ENCODE results near the gene PDE10A. TPM values are rescaled to one million over a fixed set of nuclear protein-coding genes. Genes with fewer than 3 reads are reported as not detected.

PDE10A gene
- total RNA-seq (2011; cell fraction: chromatin; rRNA removed; ENCODE audit: low replicate concordance): not detected in 2 replicates
- total RNA-seq (2011; cell fraction: nucleolus; rRNA removed): not detected in 2 replicates
- total RNA-seq (2011; cell fraction: nucleoplasm; rRNA removed): not detected in 2 replicates
- total RNA-seq (2014; rRNA removed) (not detected in 2 replicates), total RNA-seq (2014; rRNA removed; fragmentation: Illumina TruSeq; extraction: Trizol) (not detected in 2 replicates), total RNA-seq (2015; rRNA removed; fragmentation: Illumina TruSeq; extraction: Trizol) (not detected in 2 replicates), total RNA-seq (2021) (0.04 and 0.13 TPM in 2 replicates), polyA plus RNA-seq (2011; rRNA removed) (not detected in 2 replicates), polyA plus RNA-seq (2014; fragmentation: Illumina TruSeq; extraction: Trizol) (not detected in 2 replicates), polyA plus RNA-seq (2014; fragmentation: Nextera tagmentation; extraction: Ambion mirVana) (not detected), polyA plus RNA-seq (2014; rRNA removed) (not detected in 2 replicates), polyA minus RNA-seq (2011; rRNA and poly(A)+ RNA removed) (not detected in 2 replicates), Bru-seq, nascent RNA (percentile 11 among the genes with signal in this experiment), BruChase-seq, experiment 1, labeled RNA remaining after a 2-hour chase (percentile 12 among the genes with signal in this experiment), BruChase-seq, experiment 2, labeled RNA remaining after a 6-hour chase (percentile 12 among the genes with signal in this experiment)
- polyA plus RNA-seq (2011; cell fraction: cytosol; rRNA removed): not detected in 2 replicates
- polyA plus RNA-seq (2011; cell fraction: nucleus; rRNA removed): not detected in 2 replicates
- polyA plus RNA-seq (2012): not detected in 2 replicates
- polyA minus RNA-seq (2011; cell fraction: cytosol; rRNA and poly(A)+ RNA removed): 2.9 TPM in 1 of 2 replicates, not detected in the other
- polyA minus RNA-seq (2011; cell fraction: nucleus; rRNA and poly(A)+ RNA removed): 0.27 TPM in 1 of 2 replicates, not detected in the other
- long read RNA-seq, experiment 1: 0 reads
- long read RNA-seq, experiment 2: 0 reads
- long read RNA-seq, experiment 3: 0 reads

GRCh38 chr6:165662749-165663376 lies at the start of gene PDE10A:
Gene PDE10A (minus strand): TSS chr6:165663241. CDS start chr6:165662811, 430 bp downstream.
- TF ChIP-seq MXI1 (IDR thresholded peaks at IDR 0.05; ENCODE audit: low read depth, low read length) (no peak), ZFX (CRISPR knock-in tag; IDR thresholded peaks at IDR 0.05) (no peak), PHF20 (IDR thresholded peaks at IDR 0.05; ENCODE audit: partially characterized antibody) (no peak), ZNF384 (IDR thresholded peaks at IDR 0.05; ENCODE audit: low read depth, low read length) (no peak), TCF15 (CRISPR knock-in tag; IDR thresholded peaks at IDR 0.05) (no peak), MITF (IDR thresholded peaks at IDR 0.05) (no peak), IFI16 (CRISPR knock-in tag; IDR thresholded peaks at IDR 0.05) (no peak), BCL6 (CRISPR knock-in tag; IDR thresholded peaks at IDR 0.05) (no peak), CTCFL (IDR thresholded peaks at IDR 0.05; ENCODE audit: borderline replicate concordance, insufficient read depth, low read depth, low read length, poor library complexity, severe bottlenecking) (no peak), ZNF764 (CRISPR knock-in tag; IDR thresholded peaks at IDR 0.05; ENCODE audit: low read depth) (no peak)
- 47% methylated on average over 31 of the region's 80 CpGs for WGBS (ENCODE audit: insufficient coverage, low coverage, missing lambda C conversion rate)
- Histone ChIP-seq H3K27ac (ENCODE audit: extremely low read depth, low read depth, low read length) (no peak within 1 kb of the TSS), H3K9me3 (replicated peaks; ENCODE audit: control insufficient read depth, insufficient read depth, low read depth, low read length) (no peaks in the 10 kb centered on the region), H3K4me2 (ENCODE audit: insufficient read depth, low read length) (no peak within 1 kb of the TSS), H3K4me1 (replicated peaks in 1 of 2; ENCODE audit: control insufficient read depth in 2 of 2, insufficient read depth in 2 of 2, low read length in 2 of 2) (peaks cover 0 to 6% of the 10 kb centered on the region in 2 experiments; a peak in 1 of 5 replicates), H2AFZ (ENCODE audit: low read depth, low read length) (no peak within 1 kb of the TSS), H3K9ac (ENCODE audit: insufficient read depth in 1 of 2, low read depth in 2 of 2, low read length in 2 of 2) (no peak within 1 kb of the TSS), H3K27me3 (ENCODE audit: control insufficient read depth in 2 of 2, insufficient read depth in 2 of 2, low read length in 2 of 2) (peaks cover 0 to 7% of the 10 kb centered on the region in 2 experiments; a peak in 2 of 5 replicates), H4K20me1 (replicated peaks; ENCODE audit: control insufficient read depth, insufficient read depth, low read length) (no peaks in the 10 kb centered on the region), H3K79me2 (ENCODE audit: control insufficient read depth, insufficient read depth, low read length) (no peaks in the 10 kb centered on the region), H3K9me1 (ENCODE audit: control insufficient read depth, insufficient read depth, low read length) (no peaks in the 10 kb centered on the region), H3K36me3 (ENCODE audit: control insufficient read depth, insufficient read depth, low read length) (no peaks in the 10 kb centered on the region), H3K4me3 (no peak within 1 kb of the TSS)
- ChIA-PET POLR2A (no interaction called here), CTCF (ENCODE audit: low intra/inter-chr PET ratio) (no interaction called here)
- in situ Hi-C loops (cut with MboI): no loop called here
- no peak for DNase-seq (ENCODE audit: extremely low read depth in 1 of 4, low spot score in 3 of 4)
- FAIRE-seq: no peak
- no TSS peak for BruUV-seq (replicated peaks)
- ATAC-seq: no peak
- intact Hi-C loops (cut with micrococcal nuclease): no loop called here
